SK-N-SH treated with all-trans-retinoic acid at 6 μM for 48 hours (cell line): Measurements from ENCODE around the gene KANSL1L.

Experiments used
- ATAC-seq: fragments of 200-7000 bp; cut with Tn5 transposase; 3 replicates; pipeline ENCODE4 v1.9.1; 2020; ENCODE audit warnings: mild to moderate bottlenecking, moderate library complexity
- ARNTL ChIP-seq: fragments of 450-650 bp; formaldehyde crosslinking; IDR thresholded peaks from 2 replicates; pipeline ENCODE4 v1.5.0; 2020; ENCODE audit warnings: low read depth, mild to moderate bottlenecking, moderate library complexity, borderline replicate concordance
- BACH2 ChIP-seq: fragments of 250-450 bp; sonication (Bioruptor Pico); IDR thresholded peaks from 2 replicates; pipeline ENCODE4 v1.9.0; 2021; ENCODE audit warnings: mild to moderate bottlenecking, borderline replicate concordance
- CSDC2 ChIP-seq: fragments of 250-450 bp; sonication (Bioruptor Pico); IDR thresholded peaks from 2 replicates; pipeline ENCODE4 v1.5.0; 2020; ENCODE audit warnings: mild to moderate bottlenecking, moderate library complexity
- ESRRG ChIP-seq: fragments of 250-450 bp; sonication (Bioruptor Pico); IDR thresholded peaks from 2 replicates; pipeline ENCODE4 v1.6.1; 2021; ENCODE audit warnings: mild to moderate bottlenecking
- OSR1 ChIP-seq: fragments of 250-450 bp; sonication (Bioruptor Pico); IDR thresholded peaks from 2 replicates; pipeline ENCODE4 v1.8.0; 2022; ENCODE audit warnings: moderate library complexity, mild to moderate bottlenecking, inconsistent platforms
- PATZ1 ChIP-seq: fragments of 250-450 bp; sonication (Bioruptor Pico); IDR thresholded peaks from 2 replicates; pipeline ENCODE4 v1.8.0; 2020; ENCODE audit warnings: mild to moderate bottlenecking, moderate library complexity, borderline replicate concordance
- PPARA ChIP-seq: fragments of 250-450 bp; sonication (Bioruptor Pico); IDR thresholded peaks from 2 replicates; pipeline ENCODE4 v1.5.0; 2020; ENCODE audit warnings: mild to moderate bottlenecking, borderline replicate concordance
- RARB ChIP-seq: fragments of 250-450 bp; sonication (Bioruptor Pico); IDR thresholded peaks from 2 replicates; pipeline ENCODE4 v1.8.0; 2021; ENCODE audit warnings: mild to moderate bottlenecking, moderate library complexity
- TCF4 ChIP-seq: fragments of 250-450 bp; sonication (Bioruptor Pico); IDR thresholded peaks from 2 replicates; pipeline ENCODE4 v1.8.0; 2021; ENCODE audit warnings: mild to moderate bottlenecking, moderate library complexity, borderline replicate concordance
- TOX ChIP-seq: fragments of 250-450 bp; sonication (Bioruptor Pico); IDR thresholded peaks from 2 replicates; pipeline ENCODE4 v1.8.0; 2021; ENCODE audit warnings: mild to moderate bottlenecking, moderate library complexity, borderline replicate concordance
- ZC3H10 ChIP-seq: fragments of 250-450 bp; sonication (Bioruptor Pico); IDR thresholded peaks from 2 replicates; pipeline ENCODE4 v1.5.1; 2021; ENCODE audit warnings: mild to moderate bottlenecking, moderate library complexity
- ZFP3 ChIP-seq: fragments of 250-450 bp; sonication (Bioruptor Pico); IDR thresholded peaks from 2 replicates; pipeline ENCODE4 v1.5.0; 2020; ENCODE audit warnings: mild to moderate bottlenecking, moderate library complexity
- ZFP30 ChIP-seq: fragments of 450-650 bp; formaldehyde crosslinking; IDR thresholded peaks from 2 replicates; pipeline ENCODE4 v1.5.0; 2022; ENCODE audit warnings: mild to moderate bottlenecking, moderate library complexity
- ZNF565 ChIP-seq: fragments of 450-650 bp; formaldehyde crosslinking; conservative IDR thresholded peaks from 2 replicates; pipeline ENCODE4 v1.5.0; 2020; ENCODE audit warnings: low read depth, mild to moderate bottlenecking, moderate library complexity
- ZNF8 ChIP-seq: fragments of 450-650 bp; formaldehyde crosslinking; IDR thresholded peaks from 2 replicates; pipeline ENCODE4 v1.5.0; 2020; ENCODE audit warnings: mild to moderate bottlenecking, moderate library complexity
- TF ChIP-seq, protein P1 (sequence below): fragments of 250-450 bp; sonication (Bioruptor Pico); IDR thresholded peaks from 2 replicates; pipeline ENCODE4 v1.8.0; 2021; ENCODE audit warnings: low read depth, mild to moderate bottlenecking, moderate library complexity, borderline replicate concordance
- TF ChIP-seq, protein P2 (sequence below): fragments of 250-450 bp; sonication (Bioruptor Pico); IDR thresholded peaks from 2 replicates; pipeline ENCODE4 v1.5.1; 2020; ENCODE audit warnings: low read depth, mild to moderate bottlenecking, moderate library complexity

KANSL1L gene

GRCh38 chr2:210028178-210028577, 143.0 kb downstream of the KANSL1L start:
- ATAC-seq = no peak
- TF ChIP-seq BACH2 (CRISPR knock-in tag) = no peak
- no peak for TF ChIP-seq ZFP30
- no peak for TF ChIP-seq TOX (CRISPR knock-in tag)
- TF ChIP-seq ZNF565 (CRISPR knock-in tag) = no peak

DNA sequence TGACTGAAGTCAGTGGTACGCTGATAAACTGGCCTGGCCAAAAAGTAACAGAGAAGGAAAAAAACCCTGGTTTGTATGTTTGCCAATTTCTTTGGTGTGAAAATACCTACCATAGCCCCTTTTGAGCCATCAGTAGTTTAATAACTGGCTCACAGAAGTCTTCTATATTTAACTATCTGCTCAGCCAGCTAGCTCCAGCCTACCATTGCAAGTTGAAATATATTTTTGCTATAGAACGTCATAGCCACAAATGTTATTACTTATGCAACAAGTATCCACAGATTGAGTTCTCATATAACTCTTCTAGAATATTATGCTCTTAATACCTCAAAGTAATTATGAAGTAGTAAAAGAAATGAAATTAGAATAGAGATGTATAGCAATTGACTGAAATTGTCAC, 143.6 kb downstream of the KANSL1L start:
- TF ChIP-seq ZNF565 (CRISPR knock-in tag) = no peak
- TF ChIP-seq, protein P1, sequence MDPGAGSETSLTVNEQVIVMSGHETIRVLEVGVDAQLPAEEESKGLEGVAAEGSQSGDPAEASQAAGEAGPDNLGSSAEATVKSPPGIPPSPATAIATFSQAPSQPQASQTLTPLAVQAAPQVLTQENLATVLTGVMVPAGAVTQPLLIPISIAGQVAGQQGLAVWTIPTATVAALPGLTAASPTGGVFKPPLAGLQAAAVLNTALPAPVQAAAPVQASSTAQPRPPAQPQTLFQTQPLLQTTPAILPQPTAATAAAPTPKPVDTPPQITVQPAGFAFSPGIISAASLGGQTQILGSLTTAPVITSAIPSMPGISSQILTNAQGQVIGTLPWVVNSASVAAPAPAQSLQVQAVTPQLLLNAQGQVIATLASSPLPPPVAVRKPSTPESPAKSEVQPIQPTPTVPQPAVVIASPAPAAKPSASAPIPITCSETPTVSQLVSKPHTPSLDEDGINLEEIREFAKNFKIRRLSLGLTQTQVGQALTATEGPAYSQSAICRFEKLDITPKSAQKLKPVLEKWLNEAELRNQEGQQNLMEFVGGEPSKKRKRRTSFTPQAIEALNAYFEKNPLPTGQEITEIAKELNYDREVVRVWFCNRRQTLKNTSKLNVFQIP (CRISPR knock-in tag) = no peak
- TF ChIP-seq PATZ1 (CRISPR knock-in tag) = no peak
- no peak for TF ChIP-seq PPARA (CRISPR knock-in tag)
- no peak for TF ChIP-seq OSR1 (CRISPR knock-in tag)
- no peak for ATAC-seq

- ATAC-seq = no peak
- TF ChIP-seq PPARA (CRISPR knock-in tag) = no peak
- no peak for TF ChIP-seq TOX (CRISPR knock-in tag)
- TF ChIP-seq TCF4 (CRISPR knock-in tag) = no peak
- TF ChIP-seq ARNTL = no peak
- no peak for TF ChIP-seq OSR1 (CRISPR knock-in tag)
- TF ChIP-seq BACH2 (CRISPR knock-in tag) = no peak
- TF ChIP-seq, protein P1 (CRISPR knock-in tag) = no peak
- no peak for TF ChIP-seq RARB
- no peak for TF ChIP-seq ZFP3 (CRISPR knock-in tag)
- TF ChIP-seq CSDC2 (CRISPR knock-in tag) = no peak
- no peak for TF ChIP-seq ZFP30
Observed at GRCh38 chr2:210022824-210023223, 148.4 kb downstream of the KANSL1L start.

- TF ChIP-seq ZFP30 = no peak
- TF ChIP-seq, protein P1 (CRISPR knock-in tag) = no peak
- no peak for TF ChIP-seq ESRRG (CRISPR knock-in tag)
- TF ChIP-seq, all 23 proteins: peak for 0
- no peak for ATAC-seq
Observed at GRCh38 chr2:210020138-210020537, 151.1 kb downstream of the KANSL1L start.

GRCh38 chr2:210009896-210010295, 161.3 kb downstream of the KANSL1L start:
- no peak for TF ChIP-seq ZC3H10 (CRISPR knock-in tag)
- ATAC-seq = no peak

GRCh38 chr2:210009126-210009525, 162.1 kb downstream of the KANSL1L start:
- ATAC-seq = no peak
- TF ChIP-seq, protein P1 (CRISPR knock-in tag) = no peak
- TF ChIP-seq ZNF8 (CRISPR knock-in tag) (no peak), ESRRG (CRISPR knock-in tag) (no peak)
- TF ChIP-seq, protein P2, sequence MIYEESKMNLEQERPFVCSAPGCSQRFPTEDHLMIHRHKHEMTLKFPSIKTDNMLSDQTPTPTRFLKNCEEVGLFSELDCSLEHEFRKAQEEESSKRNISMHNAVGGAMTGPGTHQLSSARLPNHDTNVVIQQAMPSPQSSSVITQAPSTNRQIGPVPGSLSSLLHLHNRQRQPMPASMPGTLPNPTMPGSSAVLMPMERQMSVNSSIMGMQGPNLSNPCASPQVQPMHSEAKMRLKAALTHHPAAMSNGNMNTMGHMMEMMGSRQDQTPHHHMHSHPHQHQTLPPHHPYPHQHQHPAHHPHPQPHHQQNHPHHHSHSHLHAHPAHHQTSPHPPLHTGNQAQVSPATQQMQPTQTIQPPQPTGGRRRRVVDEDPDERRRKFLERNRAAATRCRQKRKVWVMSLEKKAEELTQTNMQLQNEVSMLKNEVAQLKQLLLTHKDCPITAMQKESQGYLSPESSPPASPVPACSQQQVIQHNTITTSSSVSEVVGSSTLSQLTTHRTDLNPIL (CRISPR knock-in tag) = no peak
- TF ChIP-seq, all 23 proteins: peak for 0
